Measurements from ENCODE around the gene OSBP2.
A peak's percentile ranks its signal among the peaks of the same experiment; 100 is the strongest.

OSBP2 gene

DNA sequence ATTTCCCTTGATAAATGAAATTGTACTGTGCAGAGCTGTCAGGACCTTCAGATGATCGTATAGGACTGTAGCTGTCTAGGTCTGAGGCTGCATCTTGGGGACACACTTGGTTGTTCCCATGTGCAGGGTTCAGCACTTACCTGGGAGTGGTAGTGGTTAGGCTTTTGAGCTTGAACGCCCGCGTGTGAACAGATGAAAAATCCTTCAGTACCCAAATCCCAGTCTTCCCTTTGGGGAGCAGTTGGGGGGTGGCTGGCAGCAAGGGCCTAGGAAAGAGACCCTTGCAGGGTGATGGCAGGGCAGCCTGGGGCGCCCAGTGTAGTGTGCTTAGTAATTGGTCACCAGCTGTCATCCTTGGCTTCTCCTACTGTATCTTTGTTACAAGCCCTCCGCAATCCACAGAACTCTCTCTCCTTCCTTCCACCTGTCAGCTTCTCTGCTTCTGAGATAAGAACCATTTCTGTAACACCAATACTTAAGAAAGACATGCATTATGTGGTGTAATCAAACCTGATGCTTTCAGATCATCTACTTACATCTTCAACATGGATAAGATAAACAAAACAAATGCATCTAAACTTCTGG, 209.3 kb downstream of the OSBP2 start:
- no peak for DNase-seq (ENCODE audit: low read depth)

DNA sequence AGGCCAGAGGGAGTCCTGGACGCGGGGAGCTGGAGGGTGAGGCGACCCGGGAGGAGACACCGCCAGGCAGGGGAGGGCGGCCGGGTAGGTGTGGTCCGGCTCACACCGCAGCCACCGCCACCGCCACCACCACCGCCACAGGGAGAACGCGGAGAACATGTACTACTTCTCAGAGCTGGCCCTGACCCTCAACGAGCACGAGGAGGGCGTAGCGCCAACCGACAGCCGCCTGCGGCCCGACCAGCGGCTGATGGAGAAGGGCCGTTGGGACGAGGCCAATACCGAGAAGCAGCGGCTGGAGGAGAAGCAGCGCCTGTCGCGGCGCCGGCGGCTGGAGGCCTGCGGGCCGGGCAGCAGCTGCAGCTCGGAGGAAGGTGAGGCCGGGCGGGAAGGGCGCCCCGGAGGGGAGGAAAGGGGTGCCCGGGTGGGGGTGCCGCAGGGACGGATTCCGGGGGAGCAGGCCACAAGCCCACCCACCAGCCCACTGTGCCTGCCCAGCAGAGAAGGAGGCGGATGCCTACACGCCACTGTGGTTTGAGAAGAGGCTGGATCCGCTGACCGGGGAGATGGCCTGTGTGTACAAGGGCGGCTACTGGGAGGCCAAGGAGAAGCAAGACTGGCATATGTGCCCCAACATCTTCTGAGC, 211.1 kb downstream of the OSBP2 start:
- DNase-seq (ENCODE audit: low read depth), result no peak

DNA sequence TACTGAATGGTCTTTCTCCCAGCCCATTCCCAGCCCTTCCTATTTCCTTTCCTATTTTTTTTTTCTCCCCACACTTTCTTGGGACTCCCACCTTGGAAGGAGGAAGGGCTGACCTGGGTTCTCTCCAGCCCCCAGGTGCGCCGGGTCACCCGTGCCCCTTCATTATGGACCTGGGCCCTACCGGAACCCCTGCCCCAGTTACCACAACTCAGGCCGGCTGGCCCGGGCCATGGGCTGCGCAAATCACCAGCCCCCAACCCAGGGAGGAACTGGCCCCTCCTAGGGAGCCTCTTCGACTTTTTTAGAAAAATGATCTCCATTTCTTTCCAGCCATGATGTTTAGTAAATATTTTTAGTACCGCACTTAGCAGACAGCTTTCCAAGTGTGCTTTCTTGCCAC, 211.7 kb downstream of the OSBP2 start:
- no peak for DNase-seq (ENCODE audit: low read depth)

DNA sequence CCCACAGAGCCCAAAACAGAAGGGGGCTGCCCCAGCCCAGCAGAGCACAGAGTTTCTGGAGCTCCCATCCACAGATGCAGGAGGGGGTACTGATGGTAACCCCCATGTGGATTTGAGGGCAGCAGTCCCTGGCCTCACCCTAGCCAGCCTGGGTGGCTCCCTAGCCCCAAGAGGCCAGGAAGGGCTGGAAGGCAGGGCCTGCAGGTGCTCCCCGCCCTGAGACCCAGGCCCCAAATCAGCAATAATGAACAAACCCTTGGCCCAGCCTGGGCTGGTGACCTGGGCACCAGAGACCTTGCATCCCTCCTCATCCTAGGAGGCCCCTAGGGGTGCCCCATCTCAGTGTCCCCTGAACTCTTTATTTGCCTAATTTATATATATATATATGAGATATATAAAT, 212.3 kb downstream of the OSBP2 start:
- DNase-seq (ENCODE audit: low read depth), result no peak

GRCh38 chr22:30908051-30908461, 213.4 kb downstream of the OSBP2 start:
- no peak for DNase-seq (ENCODE audit: low read depth)

DNA sequence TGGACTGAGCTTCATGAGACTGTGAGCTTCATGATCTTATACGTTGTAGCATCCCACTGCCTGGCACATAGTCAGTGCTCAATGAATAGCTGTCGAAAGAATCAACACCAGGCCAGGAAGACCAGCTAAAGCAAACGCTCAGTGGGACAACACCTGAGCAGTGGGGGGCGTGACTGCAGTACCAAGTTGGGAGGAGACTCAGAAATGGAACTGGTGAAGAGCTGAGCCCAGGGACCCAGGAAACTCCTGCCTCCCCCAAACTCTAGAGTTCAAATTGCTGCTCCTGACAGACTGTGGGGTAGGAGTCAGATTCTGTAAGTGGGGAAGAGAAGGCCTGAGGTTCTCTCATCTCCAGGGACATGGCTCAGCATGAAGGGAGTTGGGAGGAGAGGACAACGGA, 214.6 kb downstream of the OSBP2 start:
- no peak for DNase-seq (ENCODE audit: low read depth)

DNA sequence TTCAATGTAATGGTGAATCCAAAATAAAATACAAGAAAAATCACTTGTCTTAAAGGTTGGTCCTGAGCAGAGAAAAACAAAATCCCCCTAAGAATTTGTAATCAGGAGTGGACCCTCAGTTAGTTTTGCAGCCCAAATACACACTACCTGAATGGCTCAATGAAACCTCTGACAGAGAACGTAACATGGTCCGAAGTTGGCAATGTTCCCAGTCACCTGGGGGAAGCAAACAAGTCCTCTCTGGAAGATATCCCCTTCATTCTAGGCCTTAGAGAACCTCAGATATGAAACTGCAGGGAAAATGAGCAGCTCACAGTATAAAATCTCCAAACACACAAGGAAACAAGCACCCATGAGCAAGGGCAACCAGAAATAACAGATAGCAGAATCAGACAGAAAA, 215.7 kb downstream of the OSBP2 start:
- no peak for DNase-seq (ENCODE audit: low read depth)

DNA sequence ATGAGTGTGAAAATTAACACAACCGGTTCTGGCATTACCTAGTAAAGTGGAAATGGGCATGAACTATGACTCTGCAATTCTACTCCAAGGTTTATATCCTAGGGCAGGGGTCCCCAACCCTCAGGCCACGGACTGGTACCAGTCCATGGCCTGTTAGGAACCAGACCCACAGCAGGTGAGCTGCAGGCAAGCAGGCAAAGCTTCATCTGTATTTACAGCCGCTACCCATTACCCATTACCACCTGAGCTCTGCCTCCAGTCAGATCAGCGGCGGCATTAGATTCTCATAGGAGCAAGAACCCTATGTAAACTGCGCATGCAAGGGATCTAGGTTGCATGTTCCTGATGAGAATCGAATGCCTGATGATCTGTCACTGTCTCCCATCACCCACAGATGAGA, 224.1 kb downstream of the OSBP2 start:
- DNase-seq (ENCODE audit: low read depth), result no peak

GRCh38 chr22:30919973-30920372, 225.3 kb downstream of the OSBP2 start:
- no peak for DNase-seq (ENCODE audit: low read depth)

DNA sequence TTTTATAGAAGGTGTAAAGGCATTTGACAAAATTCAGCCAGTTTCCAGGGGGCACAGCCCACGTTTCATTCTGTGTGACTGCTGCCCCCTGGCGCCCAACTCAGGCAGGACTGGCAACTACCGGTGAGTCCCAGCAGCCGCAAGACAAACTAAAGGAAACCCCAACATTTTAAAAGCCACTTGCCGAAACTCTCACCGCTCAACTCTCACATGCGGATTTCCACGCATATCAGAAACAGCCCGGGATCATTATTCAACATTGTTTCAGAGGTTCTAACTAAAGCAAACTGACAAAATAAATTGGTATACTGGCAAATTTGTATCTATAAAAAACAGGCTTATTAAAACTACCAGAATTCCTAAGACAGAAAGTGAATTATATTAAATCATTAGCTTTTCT, 225.7 kb downstream of the OSBP2 start:
- DNase-seq (ENCODE audit: low read depth), result peak; percentile 79

GRCh38 chr22:30921108-30921507, 226.4 kb downstream of the OSBP2 start:
- DNase-seq (ENCODE audit: low read depth), result no peak

- peak; percentile 78 for DNase-seq (ENCODE audit: low read depth)
These were observed 227.5 kb downstream of the OSBP2 start for GRCh38 chr22:30922151-30922611.

GRCh38 chr22:30923168-30923900, 228.7 kb downstream of the OSBP2 start:
- no peak for DNase-seq (ENCODE audit: low read depth)

- DNase-seq (ENCODE audit: low read depth), result no peak
These were observed 231.0 kb downstream of the OSBP2 start for GRCh38 chr22:30925667-30926066.

DNA sequence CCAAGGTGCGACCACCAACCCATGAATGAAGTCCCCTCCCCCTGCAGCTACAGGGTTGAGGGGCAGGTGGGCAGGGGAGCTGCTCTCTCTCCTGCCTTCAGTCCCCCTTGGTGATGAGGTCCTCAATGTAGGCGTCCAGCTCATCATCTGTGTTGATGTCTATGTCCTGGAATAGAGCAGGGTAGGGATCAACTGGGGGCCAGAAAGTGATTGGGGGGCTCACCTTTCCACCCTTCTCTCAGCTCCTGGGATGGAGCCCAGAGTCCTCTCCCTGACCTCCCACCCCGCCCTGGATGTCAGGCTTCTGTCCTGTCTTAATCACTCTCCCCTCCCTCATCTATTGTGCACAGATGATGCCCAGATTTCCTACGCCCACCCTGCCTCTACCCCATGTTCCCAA, 232.0 kb downstream of the OSBP2 start:
- DNase-seq (ENCODE audit: low read depth), result no peak

- DNase-seq (ENCODE audit: low read depth), result no peak
These were observed 233.1 kb downstream of the OSBP2 start for GRCh38 chr22:30927806-30928205.

GRCh38 chr22:30928401-30928800, 233.7 kb downstream of the OSBP2 start:
- no peak for DNase-seq (ENCODE audit: low read depth)

DNA sequence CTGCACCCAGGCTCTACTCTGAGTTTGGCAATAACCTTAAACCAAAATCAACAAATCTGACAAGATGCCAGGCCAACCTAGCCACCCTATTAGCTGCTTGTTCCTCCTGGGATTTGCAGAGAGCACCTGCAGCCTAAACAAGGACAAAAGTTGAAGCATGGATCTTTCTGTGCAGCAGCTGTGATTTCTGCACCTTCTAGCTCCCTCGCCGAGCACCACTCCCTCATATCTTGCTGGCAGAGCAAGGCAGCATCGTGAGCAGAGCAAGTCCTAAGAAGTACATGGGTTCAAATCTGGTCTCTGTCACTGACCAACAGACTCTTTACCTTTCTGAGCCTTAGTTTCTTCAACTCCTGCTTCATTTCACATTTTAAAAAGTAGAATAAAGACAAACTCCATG, 235.6 kb downstream of the OSBP2 start:
- DNase-seq (ENCODE audit: low read depth), result no peak

DNA sequence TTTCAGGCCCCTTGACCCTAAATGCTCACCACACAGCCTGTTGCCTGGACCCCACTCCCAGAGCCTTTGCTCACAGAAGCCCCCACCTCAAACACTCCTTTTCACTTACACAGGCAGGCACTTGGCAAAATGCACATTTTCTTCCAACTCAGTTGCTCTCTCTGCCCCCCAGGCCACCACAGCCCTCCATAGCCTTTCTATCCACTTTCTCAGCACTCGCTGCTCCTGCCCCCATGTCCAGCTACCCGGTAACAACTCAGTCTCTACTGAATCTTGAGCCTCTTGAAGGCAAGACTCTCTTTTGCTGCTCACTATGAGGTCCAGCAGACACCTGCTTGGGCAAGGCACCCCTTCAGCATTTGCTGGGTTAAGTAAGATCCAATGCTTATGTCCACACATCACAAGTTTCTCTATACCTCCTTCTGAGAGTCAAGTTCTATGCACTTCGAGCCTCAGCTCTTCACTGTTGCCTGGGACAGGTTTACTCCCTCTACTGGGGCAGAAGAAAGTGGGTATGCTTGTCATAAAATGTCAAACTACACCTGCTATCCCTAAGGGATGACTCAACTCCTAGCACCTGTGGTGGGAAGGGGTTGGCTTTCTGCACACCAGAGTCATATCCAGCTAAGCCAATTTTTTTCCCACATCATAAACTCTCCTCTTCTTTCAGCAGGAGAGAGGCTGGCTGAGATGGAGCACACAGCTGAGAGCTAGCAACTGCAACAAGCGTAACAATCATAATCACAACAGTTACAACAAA, 237.0 kb downstream of the OSBP2 start:
- no peak for DNase-seq (ENCODE audit: low read depth)

DNA sequence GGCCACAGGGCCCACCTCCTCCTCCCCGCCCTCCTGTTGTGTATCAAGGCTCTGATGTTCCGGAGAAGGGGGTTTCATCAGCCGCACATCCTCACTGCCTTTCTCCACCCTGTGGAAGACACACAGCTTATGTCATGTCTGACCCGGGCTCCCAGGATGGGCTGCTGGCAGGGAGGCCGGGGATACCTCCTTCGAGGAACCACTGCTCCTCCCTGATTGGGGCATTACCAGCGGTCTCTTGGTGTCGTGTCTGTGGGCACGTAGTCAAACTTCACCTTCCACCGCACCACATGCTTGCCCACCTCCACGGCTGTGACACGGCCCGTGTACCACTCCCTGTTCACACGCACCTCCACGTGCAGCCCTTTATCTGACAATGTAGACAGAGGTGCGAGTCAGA, 238.0 kb downstream of the OSBP2 start:
- no peak for DNase-seq (ENCODE audit: low read depth)

GRCh38 chr22:30933457-30933856, 238.8 kb downstream of the OSBP2 start:
- no peak for DNase-seq (ENCODE audit: low read depth)

- DNase-seq (ENCODE audit: low read depth), result no peak
These were observed 239.4 kb downstream of the OSBP2 start for GRCh38 chr22:30934053-30934452.

All from activated T-cell treated with anti-CD3 and anti-CD28 coated beads for 48 hours (primary cell).